Activated CD4-positive, alpha-beta memory T cell treated with anti-CD3 and anti-CD28 coated beads for 36 hours (primary cell): ENCODE data around the gene TPI1. TPM values are rescaled to one million over a fixed set of nuclear protein-coding genes. Genes with fewer than 3 reads are reported as not detected.
"Not testable (repeated sequence)": the region's sequence is repeated elsewhere in the genome, so short reads cannot be mapped to it uniquely, and the experiment has no call there.

Experiments used
- CTCF ChIA-PET: fragments of 350-600 bp; sonication (Branson Sonifier 250); formaldehyde crosslinking; loops from one replicate; lab custom pipeline; 2021; ENCODE audit warnings: antibody characterized with exemption, inconsistent platforms; lab: Charles Lee
- POLR2A ChIA-PET: fragments of 350-600 bp; sonication (Branson Sonifier 250); formaldehyde crosslinking; loops from one replicate; lab custom pipeline; 2021; ENCODE audit warnings: antibody characterized with exemption; lab: Charles Lee
- DNase-seq: peaks from one replicate; pipeline ENCODE4 v3.0.0-alpha.2; 2020
- H3K27ac Mint-ChIP-seq: one replicate; pipeline ENCODE4 v1.8.0; 2021; ENCODE audit warnings: mixed read lengths
- H3K27me3 Mint-ChIP-seq: one replicate; pipeline ENCODE4 v1.8.0; 2021; ENCODE audit warnings: mixed read lengths
- H3K36me3 Mint-ChIP-seq: one replicate; pipeline ENCODE4 v1.8.0; 2021; ENCODE audit warnings: mixed read lengths
- H3K4me1 Mint-ChIP-seq: one replicate; pipeline ENCODE4 v1.8.0; 2021; ENCODE audit warnings: low read depth, mixed read lengths
- H3K4me3 Mint-ChIP-seq: one replicate; pipeline ENCODE4 v1.8.0; 2021; ENCODE audit warnings: mild to moderate bottlenecking, mixed read lengths
- H3K9me3 Mint-ChIP-seq: one replicate; pipeline ENCODE4 v1.8.0; 2021; ENCODE audit warnings: mixed read lengths
- intact Hi-C: fragments of 100-400 bp; cut with micrococcal nuclease; formaldehyde crosslinking; loops from one replicate; pipeline ENCODE4 v1.15.1; 2023
- total RNA-seq, 2 experiments: library from RNA; stranded (reverse); gene quantifications; one replicate each; pipeline ENCODE4 v1.2.3, GENCODE V29; 2021

TPI1 gene
- total RNA-seq, 2 experiments from 2014 or later, result 1,432 to 1,495 TPM

GRCh38 chr12:6896846-6897435 lies 29.6 kb downstream of the TPI1 start:
- DNase-seq, result no peak
- Mint-ChIP-seq H3K9me3 (no peaks in the 10 kb centered on the region), H3K27me3 (no peaks in the 10 kb centered on the region), H3K27ac (no peak overlapping the region), H3K4me3 (no peak overlapping the region), H3K36me3 (no peaks in the 10 kb centered on the region), H3K4me1 (peaks cover 10% of the 10 kb centered on the region)
- ChIA-PET POLR2A (interaction anchor here (0.5 kb wide), 1 partner anchor 228 kb away, joined by 3 read pairs; no protein-coding TSS in a partner anchor), CTCF (interaction anchor here (0.7 to 1.2 kb wide), 3 partner anchors 25 to 965 kb away, joined by 3 read pairs; no protein-coding TSS in a partner anchor)
- intact Hi-C loops, result no loop called here

DNA sequence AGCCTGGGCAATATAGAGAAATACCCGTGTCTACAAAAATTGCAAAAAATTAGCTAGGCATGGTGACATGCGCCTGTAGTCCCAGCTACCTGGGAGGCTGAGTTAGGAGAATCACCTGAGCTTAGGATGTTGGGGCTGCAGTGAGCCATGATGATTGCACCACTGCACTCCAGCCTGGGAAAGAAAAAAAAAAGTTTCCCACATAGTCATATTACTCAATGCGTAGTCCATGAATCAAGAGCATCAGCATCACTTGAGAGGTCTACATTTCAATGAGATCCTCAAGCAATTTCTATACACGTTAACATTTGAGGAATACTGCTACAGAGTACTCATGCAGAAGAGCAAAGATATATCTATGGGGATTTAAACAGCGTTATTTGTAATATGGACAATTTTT lies 32.1 kb downstream of the TPI1 start:
- no peaks in the 10 kb centered on the region for H3K9me3 Mint-ChIP-seq
- no peak for DNase-seq
- ChIA-PET POLR2A (interaction anchor here (0.7 kb wide), 1 partner anchor 27 kb away, joined by 3 read pairs; the partner anchor contains the start of gene SPSB2), CTCF (interaction anchor here (0.7 to 1.5 kb wide), 3 partner anchors 8 to 146 kb away, joined by 4 to 7 read pairs (median 4); partner anchors contain the start of gene MLF2)
- intact Hi-C loops, result no loop called here
- no peaks in the 10 kb centered on the region for H3K36me3 Mint-ChIP-seq
- no peak overlapping the region for H3K4me3 Mint-ChIP-seq
- H3K27me3 Mint-ChIP-seq, result no peaks in the 10 kb centered on the region
- no peak overlapping the region for H3K27ac Mint-ChIP-seq
- peaks cover 7% of the 10 kb centered on the region for H3K4me1 Mint-ChIP-seq

- H3K9me3 Mint-ChIP-seq, result no peaks in the 10 kb centered on the region
- H3K27me3 Mint-ChIP-seq, result no peaks in the 10 kb centered on the region
- DNase-seq, result peak; percentile 47
- CTCF ChIA-PET, result interaction anchor here (0.6 to 1.5 kb wide), 4 partner anchors 9 to 119 kb away, joined by 4 to 7 read pairs (median 5); no protein-coding TSS in a partner anchor
- POLR2A ChIA-PET, result interaction anchor here (0.7 kb wide), 1 partner anchor 27 kb away, joined by 3 read pairs; the partner anchor contains the start of gene SPSB2
- no peak overlapping the region for H3K4me3 Mint-ChIP-seq
- H3K36me3 Mint-ChIP-seq, result no peaks in the 10 kb centered on the region
- intact Hi-C loops, result no loop called here
- no peak overlapping the region for H3K27ac Mint-ChIP-seq
- H3K4me1 Mint-ChIP-seq, result peaks cover 7% of the 10 kb centered on the region
These were observed 32.6 kb downstream of the TPI1 start for GRCh38 chr12:6899837-6900519.

- Mint-ChIP-seq H3K4me3 (no peak overlapping the region), H3K27me3 (no peaks in the 10 kb centered on the region), H3K9me3 (no peaks in the 10 kb centered on the region), H3K36me3 (no peaks in the 10 kb centered on the region), H3K4me1 (peaks cover 7% of the 10 kb centered on the region), H3K27ac (no peak overlapping the region)
- DNase-seq, result no peak
- intact Hi-C loops, result no loop called here
- CTCF ChIA-PET, result interaction anchor here (1.2 to 3.3 kb wide), 2 partner anchors 11 to 21 kb away, joined by 3 to 24 read pairs; no protein-coding TSS in a partner anchor
- POLR2A ChIA-PET, result interaction anchor here (1.0 kb wide), 1 partner anchor 34 kb away, joined by 3 read pairs; no protein-coding TSS in a partner anchor
These were observed 35.1 kb downstream of the TPI1 start for GRCh38 chr12:6902448-6902847.

DNA sequence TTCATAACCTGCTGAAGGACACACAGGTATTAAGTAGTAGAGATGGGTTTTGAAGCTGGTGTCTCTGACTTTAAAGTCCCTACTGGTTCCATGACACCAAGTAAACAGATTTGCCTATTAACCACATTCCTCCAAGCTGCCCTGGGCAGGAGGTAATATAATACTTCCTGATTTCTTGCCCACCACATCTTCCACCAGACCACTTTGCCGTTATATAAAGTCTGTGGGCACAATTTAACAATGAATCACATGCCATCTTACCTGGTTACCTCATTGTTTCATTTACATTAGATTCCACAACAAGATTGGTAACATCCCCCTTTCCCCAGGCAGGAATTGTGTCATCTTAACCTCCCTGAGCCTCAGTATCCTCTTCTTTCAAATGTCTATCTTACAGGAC lies 36.4 kb downstream of the TPI1 start:
- H3K4me3 Mint-ChIP-seq, result no peak overlapping the region
- ChIA-PET POLR2A (interaction anchor here (0.7 to 2.1 kb wide), 3 partner anchors 10 to 36 kb away, joined by 3 to 11 read pairs (median 5); partner anchors contain the start of gene ENO2), CTCF (interaction anchor here (3.3 kb wide), 1 partner anchor 12 kb away, joined by 24 read pairs; no protein-coding TSS in a partner anchor)
- peaks cover 7% of the 10 kb centered on the region for H3K4me1 Mint-ChIP-seq
- H3K36me3 Mint-ChIP-seq, result no peaks in the 10 kb centered on the region
- no peak for DNase-seq
- no peak overlapping the region for H3K27ac Mint-ChIP-seq
- intact Hi-C loops, result loop anchor here (1.0 to 2.0 kb wide), 4 partner anchors 12 to 51 kb away; partner anchors contain the start of genes SPSB2 and USP5
- no peaks in the 10 kb centered on the region for H3K9me3 Mint-ChIP-seq
- H3K27me3 Mint-ChIP-seq, result no peaks in the 10 kb centered on the region

GRCh38 chr12:6904280-6905276 lies 37.2 kb downstream of the TPI1 start, which contains the start of gene LRRC23:
LRRC23 (plus strand) TSS chr12:6904822; CDS start chr12:6905634, 812 bp downstream.
- Mint-ChIP-seq H3K4me1 (peaks cover 5% of the 10 kb centered on the region), H3K27me3 (no peaks in the 10 kb centered on the region), H3K4me3 (no peak within 1 kb of the TSS), H3K27ac (no peak within 1 kb of the TSS), H3K36me3 (no peaks in the 10 kb centered on the region), H3K9me3 (no peaks in the 10 kb centered on the region)
- intact Hi-C loops, result loop anchor here (1.0 to 2.0 kb wide), 4 partner anchors 13 to 52 kb away; partner anchors contain the start of genes SPSB2 and USP5
- peak; percentile 99 for DNase-seq
- ChIA-PET POLR2A (interaction anchor here (0.7 to 2.1 kb wide), 5 partner anchors 9 to 35 kb away, joined by 3 to 11 read pairs (median 5); partner anchors contain the start of genes ENO2 and SPSB2), CTCF (interaction anchor here (1.1 to 5.2 kb wide), 5 partner anchors 13 to 152 kb away, joined by 3 to 31 read pairs (median 23); partner anchors contain the start of genes MLF2 and SPSB2)

- CTCF ChIA-PET, result interaction anchor here (0.6 to 5.2 kb wide), 8 partner anchors 14 to 182 kb away, joined by 3 to 31 read pairs (median 3); partner anchors contain the start of genes C12orf57, COPS7A, MLF2 and RNU7-1
- Mint-ChIP-seq H3K27ac (no peak overlapping the region), H3K4me1 (no peaks in the 10 kb centered on the region), H3K9me3 (no peaks in the 10 kb centered on the region), H3K36me3 (no peaks in the 10 kb centered on the region), H3K4me3 (no peak overlapping the region), H3K27me3 (no peaks in the 10 kb centered on the region)
- intact Hi-C loops, result loop anchor here (2.0 kb wide), 1 partner anchor 31 kb away; no protein-coding TSS in a partner anchor
- POLR2A ChIA-PET, result interaction anchor here (0.6 to 2.1 kb wide), 4 partner anchors 8 to 1031 kb away, joined by 3 to 11 read pairs (median 4); partner anchors contain the start of gene ENO2
- DNase-seq, result no peak
These were observed 38.2 kb downstream of the TPI1 start for GRCh38 chr12:6905414-6906040.

DNA sequence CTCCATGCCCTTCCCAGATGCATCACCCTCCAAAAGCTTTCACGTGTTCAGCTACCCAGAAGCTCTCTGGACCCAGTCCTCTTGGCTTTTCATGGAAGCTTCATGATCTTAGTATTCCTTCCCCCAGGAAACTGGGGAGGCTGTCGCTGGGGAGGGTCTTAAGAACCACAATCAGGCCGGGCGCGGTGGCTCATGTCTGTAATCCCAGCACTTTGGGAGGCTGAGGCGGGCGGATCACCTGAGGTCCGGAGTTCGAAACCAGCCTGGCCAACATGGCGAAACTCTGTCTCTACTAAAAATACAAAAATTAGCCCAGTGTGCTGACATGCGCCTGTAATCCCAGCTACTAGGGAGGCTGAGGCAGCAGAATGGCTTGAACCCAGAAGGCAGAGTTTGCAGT lies 40.8 kb downstream of the TPI1 start:
- H3K4me1 Mint-ChIP-seq, DNase-seq, H3K36me3 Mint-ChIP-seq, H3K27ac Mint-ChIP-seq, intact Hi-C loops, H3K4me3 Mint-ChIP-seq, H3K27me3 Mint-ChIP-seq, H3K9me3 Mint-ChIP-seq: not testable (repeated sequence)
- POLR2A ChIA-PET, result interaction anchor here (0.7 to 3.0 kb wide), 4 partner anchors 30 to 36 kb away, joined by 3 to 13 read pairs (median 6); partner anchors contain the start of genes C12orf57, RNU7-1 and SPSB2
- CTCF ChIA-PET, result interaction anchor here (4.0 to 5.2 kb wide), 3 partner anchors 17 to 35 kb away, joined by 13 to 31 read pairs (median 23); partner anchors contain the start of gene SPSB2

GRCh38 chr12:6909421-6910145 lies 42.3 kb downstream of the TPI1 start:
- Mint-ChIP-seq H3K27ac (no peak overlapping the region), H3K27me3 (no peaks in the 10 kb centered on the region), H3K4me3 (no peak overlapping the region), H3K36me3 (no peaks in the 10 kb centered on the region), H3K9me3 (no peaks in the 10 kb centered on the region), H3K4me1 (peaks cover 11% of the 10 kb centered on the region)
- CTCF ChIA-PET, result interaction anchor here (1.0 to 5.2 kb wide), 3 partner anchors 15 to 37 kb away, joined by 4 to 31 read pairs (median 13); partner anchors contain the start of gene SPSB2
- no peak for DNase-seq
- POLR2A ChIA-PET, result interaction anchor here (1.5 to 3.0 kb wide), 3 partner anchors 18 to 37 kb away, joined by 5 to 13 read pairs (median 8); partner anchors contain the start of genes C12orf57, RNU7-1 and SPSB2
- intact Hi-C loops, result no loop called here
